Fibroblast of lung (primary cell): ENCODE measurements around the gene HAPSTR1. TPM values are rescaled to one million over a fixed set of nuclear protein-coding genes. Genes with fewer than 3 reads are reported as not detected.

Experiments
- DNase-seq, 2 donors: peaks; one replicate each; pipeline versions ENCODE4 v3.0.0 to v3.0.0-alpha.2; 2010; ENCODE audit warnings: low read depth in 2 of 2
- H2AFZ ChIP-seq: 2 replicates; pipeline ENCODE4 v1.5.1; 2012; ENCODE audit warnings: low read length, control low read depth, inconsistent platforms
- H3K27ac ChIP-seq: 2 replicates; pipeline ENCODE4 v1.5.1; 2011; ENCODE audit warnings: low read length, control low read depth; ENCODE audit not compliant: insufficient read depth
- H3K27me3 ChIP-seq: 2 replicates; pipeline ENCODE4 v1.5.1; 2011; ENCODE audit warnings: mild to moderate bottlenecking, low read length; ENCODE audit not compliant: control insufficient read depth, insufficient read depth
- H3K36me3 ChIP-seq: 2 replicates; pipeline ENCODE4 v1.5.1; 2011; ENCODE audit warnings: low read length; ENCODE audit not compliant: control insufficient read depth, insufficient read depth
- H3K4me1 ChIP-seq: 2 replicates; pipeline ENCODE4 v1.5.1; 2011; ENCODE audit warnings: low read length; ENCODE audit not compliant: control insufficient read depth, insufficient read depth; ENCODE audit errors: extremely low read depth
- H3K4me2 ChIP-seq: 2 replicates; pipeline ENCODE4 v1.5.1; 2011; ENCODE audit warnings: low read length, control low read depth; ENCODE audit not compliant: insufficient read depth; ENCODE audit errors: extremely low read depth
- H3K4me3 ChIP-seq, 4 experiments: fragments of 200-600 bp in 1 of 4; sonication (generic) in 1 of 4; replicated peaks in 1 of 4; 2 replicates each; pipeline ENCODE4 v1.5.1; 2011 to 2016; ENCODE audit warnings: low read length in 4 of 4, low read depth in 3 of 4, mild to moderate bottlenecking in 3 of 4, control low read depth in 2 of 4, inconsistent platforms in 1 of 4, mixed read lengths in 1 of 4; ENCODE audit not compliant: insufficient read depth in 1 of 4; ENCODE audit errors: control extremely low read depth in 1 of 4
- H3K79me2 ChIP-seq: 2 replicates; pipeline ENCODE4 v1.5.1; 2012; ENCODE audit warnings: mild to moderate bottlenecking, low read length, inconsistent platforms; ENCODE audit not compliant: control insufficient read depth, insufficient read depth
- H3K9ac ChIP-seq: 2 replicates; pipeline ENCODE4 v1.5.1; 2011; ENCODE audit warnings: mild to moderate bottlenecking, low read length, control low read depth; ENCODE audit not compliant: insufficient read depth
- H3K9me3 ChIP-seq: 2 replicates; pipeline ENCODE4 v1.5.1; 2012; ENCODE audit warnings: low read depth, low read length; ENCODE audit not compliant: control insufficient read depth, insufficient read depth
- H4K20me1 ChIP-seq: 2 replicates; pipeline ENCODE4 v1.5.1; 2011; ENCODE audit warnings: low read length; ENCODE audit not compliant: control insufficient read depth, insufficient read depth; ENCODE audit errors: extremely low read depth
- CTCF ChIP-seq, 2 donors: IDR thresholded peaks in 1 of 2; conservative IDR thresholded peaks in 1 of 2; 1 replicate in 1 of 2; 2 replicates in 1 of 2; pipeline ENCODE4 v1.5.1; 2011 to 2012; ENCODE audit warnings: low read length in 2 of 2, control low read depth in 1 of 2, inconsistent platforms in 1 of 2, low read depth in 1 of 2, mild to moderate bottlenecking in 1 of 2
- EZH2 ChIP-seq: IDR thresholded peaks from 2 replicates; pipeline ENCODE4 v1.5.1; 2012; ENCODE audit warnings: low read length, control low read depth, mild to moderate bottlenecking; ENCODE audit errors: missing control alignments
- polyA plus RNA-seq, 2 donors: library from polyadenylated mRNA; depleted of rRNA in 1 of 2; stranded (reverse) in 1 of 2; unstranded in 1 of 2; fragments of >200 nt; gene quantifications; 2 replicates each; pipeline ENCODE4 v1.2.1, GENCODE V29; 2011 to 2012; ENCODE audit warnings: missing spikeins in 1 of 2
- total RNA-seq: library from RNA; depleted of rRNA; stranded (reverse); fragments of >200 nt; gene quantifications from 2 replicates; pipeline ENCODE4 v1.2.1, GENCODE V29; 2014

Gene HAPSTR1
- total and polyA plus RNA-seq, 2 donors (not counting 1 experiment from before 2014, with no cell fraction given), result 37.5 to 57.3 TPM

GRCh38 chr16:9125658-9126505 is 34.4 kb downstream of the HAPSTR1 start:
- H3K27ac ChIP-seq, result no peak overlapping the region
- no peak overlapping the region for H3K4me2 ChIP-seq
- H3K9me3 ChIP-seq, result no peaks in the 10 kb centered on the region
- DNase-seq, result no peak
- H3K4me3 ChIP-seq, result no peak overlapping the region
- H3K79me2 ChIP-seq, result peaks cover 31% of the 10 kb centered on the region
- H2AFZ ChIP-seq, result no peak overlapping the region
- peaks cover 9% of the 10 kb centered on the region for H3K36me3 ChIP-seq
- TF ChIP-seq EZH2 (no peak), CTCF (conservative IDR thresholded peaks at IDR 0.05 in 1 of 2, IDR thresholded peaks at IDR 0.05 in 1 of 2; ENCODE audit: low read depth in 1 of 2, low read length in 2 of 2) (no peak)
- H3K27me3 ChIP-seq, result no peaks in the 10 kb centered on the region
- no peaks in the 10 kb centered on the region for H4K20me1 ChIP-seq
- H3K9ac ChIP-seq, result no peak overlapping the region
- H3K4me1 ChIP-seq, result peaks cover 3% of the 10 kb centered on the region

- H3K4me2 ChIP-seq, result no peak overlapping the region
- no peak overlapping the region for H2AFZ ChIP-seq
- peaks cover 24% of the 10 kb centered on the region for H3K79me2 ChIP-seq
- H3K4me1 ChIP-seq, result peaks cover 3% of the 10 kb centered on the region
- no peak overlapping the region for H3K27ac ChIP-seq
- DNase-seq, result no peak
- H3K9ac ChIP-seq, result no peak overlapping the region
- no peaks in the 10 kb centered on the region for H4K20me1 ChIP-seq
- H3K36me3 ChIP-seq, result peaks cover 9% of the 10 kb centered on the region
- no peaks in the 10 kb centered on the region for H3K9me3 ChIP-seq
- H3K27me3 ChIP-seq, result no peaks in the 10 kb centered on the region
- no peak overlapping the region for H3K4me3 ChIP-seq
- no peak for TF ChIP-seq EZH2
- no peak for TF ChIP-seq CTCF (conservative IDR thresholded peaks at IDR 0.05 in 1 of 2, IDR thresholded peaks at IDR 0.05 in 1 of 2; ENCODE audit: low read depth in 1 of 2, low read length in 2 of 2)
Observed at GRCh38 chr16:9126609-9127008, 35.2 kb downstream of the HAPSTR1 start.

- Histone ChIP-seq H3K27me3 (no peaks in the 10 kb centered on the region), H3K36me3 (peaks cover 3% of the 10 kb centered on the region), H3K27ac (peak overlapping the region; percentile 40), H2AFZ (no peak overlapping the region), H3K4me2 (no peak overlapping the region), H3K4me3 (no peak overlapping the region), H3K9me3 (no peaks in the 10 kb centered on the region), H3K9ac (no peak overlapping the region), H3K4me1 (peaks cover 3% of the 10 kb centered on the region), H4K20me1 (no peaks in the 10 kb centered on the region), H3K79me2 (peaks cover 6% of the 10 kb centered on the region)
- DNase-seq, result no peak
- TF ChIP-seq CTCF (conservative IDR thresholded peaks at IDR 0.05 in 1 of 2, IDR thresholded peaks at IDR 0.05 in 1 of 2; ENCODE audit: low read depth in 1 of 2, low read length in 2 of 2) (no peak), EZH2 (no peak)
Observed at GRCh38 chr16:9128346-9129342, 37.2 kb downstream of the HAPSTR1 start.
